Thymus (tissue), 11 donors: ENCODE results near the gene SYT12. TPM values are rescaled to one million over a fixed set of nuclear protein-coding genes. Genes with fewer than 3 reads are reported as not detected.

ENCODE experiments used
- DNase-seq, 9 donors: peaks; one replicate each; pipeline ENCODE4 v3.0.0-alpha.2; 2013; ENCODE audit warnings: low spot score in 9 of 9, low read depth in 6 of 9, missing footprints in 1 of 9
- H3K27ac ChIP-seq, 2 donors: one replicate each; pipeline ENCODE4 v1.5.1; 2013; ENCODE audit warnings: control low read depth in 1 of 2, low read depth in 1 of 2, low read length in 1 of 2, mild to moderate bottlenecking in 1 of 2, moderate library complexity in 1 of 2
- H3K27me3 ChIP-seq, 2 donors: one replicate each; pipeline ENCODE4 v1.5.1; 2013; ENCODE audit warnings: low read length in 1 of 2; ENCODE audit not compliant: control insufficient read depth in 2 of 2, insufficient read depth in 1 of 2
- H3K36me3 ChIP-seq, 2 donors: one replicate each; pipeline ENCODE4 v1.5.1; 2013; ENCODE audit warnings: low read length in 1 of 2, mild to moderate bottlenecking in 1 of 2, moderate library complexity in 1 of 2; ENCODE audit not compliant: control insufficient read depth in 2 of 2, insufficient read depth in 2 of 2
- H3K4me1 ChIP-seq, 2 donors: one replicate each; pipeline ENCODE4 v1.5.1; 2013; ENCODE audit warnings: low read length in 2 of 2; ENCODE audit not compliant: control insufficient read depth in 2 of 2, insufficient read depth in 2 of 2
- H3K4me3 ChIP-seq, 2 donors: one replicate each; pipeline ENCODE4 v1.5.1; 2013; ENCODE audit warnings: low read length in 2 of 2, control low read depth in 1 of 2, mild to moderate bottlenecking in 1 of 2
- H3K9me3 ChIP-seq, 2 donors: one replicate each; pipeline ENCODE4 v1.5.1; 2013; ENCODE audit warnings: low read length in 1 of 2, mild to moderate bottlenecking in 1 of 2; ENCODE audit not compliant: control insufficient read depth in 2 of 2, insufficient read depth in 1 of 2
- WGBS: extraction: QIAGEN DNeasy Blood & Tissue Kit; methylation state at CpG from one replicate; pipeline ENCODE4 v1.1.7; 2013; 5-methylcytosine and 5-hydroxymethylcytosine counted together
- polyA plus RNA-seq: library from polyadenylated mRNA; stranded (reverse); fragments of 200-250 nt; gene quantifications from one replicate; pipeline ENCODE4 v1.2.3, GENCODE V29; 2013
- total RNA-seq: library from RNA; stranded (reverse); fragments of 120-200 nt; gene quantifications from one replicate; pipeline ENCODE4 v1.2.4, GENCODE V29; 2013
- donor health status: healthy.

The SYT12 gene
- total and polyA plus RNA-seq, 2 donors, result 0.09 to 0.68 TPM

DNA sequence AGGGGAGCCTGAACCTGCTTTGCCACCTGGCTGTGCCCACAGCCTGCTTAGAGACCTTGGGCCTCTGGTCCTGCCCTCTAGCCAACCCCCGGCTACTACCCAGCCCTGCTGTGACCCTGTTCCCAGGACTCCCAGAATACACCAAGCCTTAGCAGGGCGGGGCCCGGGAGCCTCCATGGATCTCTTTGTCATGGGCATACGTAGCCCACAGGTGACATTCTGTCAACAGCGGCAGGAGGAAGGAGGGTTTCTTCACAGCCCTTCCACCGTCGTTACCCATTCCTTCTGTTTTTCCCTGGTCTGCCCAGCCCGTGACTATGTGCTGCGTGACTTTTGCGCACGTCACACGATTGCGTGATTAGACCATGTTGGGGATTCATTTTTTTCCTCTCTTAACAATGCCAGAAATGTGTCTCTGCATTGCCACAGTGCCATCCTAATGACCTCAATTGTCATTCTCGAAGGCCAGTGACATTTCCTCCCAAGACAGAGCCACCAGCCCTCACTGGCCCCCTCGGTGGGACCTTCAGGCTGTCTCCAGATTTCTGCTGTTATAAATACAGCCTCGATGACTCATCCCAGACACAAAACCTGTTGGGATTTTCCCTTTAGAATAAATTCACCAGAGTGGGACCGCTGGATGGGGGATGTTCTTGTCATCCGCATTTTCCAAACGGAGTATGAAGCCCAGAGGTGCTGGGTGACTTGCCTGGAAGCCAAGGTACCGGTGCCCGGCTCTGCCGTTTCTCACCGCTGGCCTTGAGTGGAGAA is 9.0 kb downstream of the SYT12 start:
- Histone ChIP-seq H3K9me3 (peaks cover 0 to under 1% of the 10 kb centered on the region in 2 donors), H3K4me1 (no peaks in the 10 kb centered on the region), H3K27me3 (peaks cover 23 to 74% of the 10 kb centered on the region in 2 donors), H3K27ac (no peak overlapping the region), H3K36me3 (no peaks in the 10 kb centered on the region), H3K4me3 (no peak overlapping the region)
- 83% methylated on average over 23 of the region's 23 CpGs for WGBS
- no peak for DNase-seq

DNA sequence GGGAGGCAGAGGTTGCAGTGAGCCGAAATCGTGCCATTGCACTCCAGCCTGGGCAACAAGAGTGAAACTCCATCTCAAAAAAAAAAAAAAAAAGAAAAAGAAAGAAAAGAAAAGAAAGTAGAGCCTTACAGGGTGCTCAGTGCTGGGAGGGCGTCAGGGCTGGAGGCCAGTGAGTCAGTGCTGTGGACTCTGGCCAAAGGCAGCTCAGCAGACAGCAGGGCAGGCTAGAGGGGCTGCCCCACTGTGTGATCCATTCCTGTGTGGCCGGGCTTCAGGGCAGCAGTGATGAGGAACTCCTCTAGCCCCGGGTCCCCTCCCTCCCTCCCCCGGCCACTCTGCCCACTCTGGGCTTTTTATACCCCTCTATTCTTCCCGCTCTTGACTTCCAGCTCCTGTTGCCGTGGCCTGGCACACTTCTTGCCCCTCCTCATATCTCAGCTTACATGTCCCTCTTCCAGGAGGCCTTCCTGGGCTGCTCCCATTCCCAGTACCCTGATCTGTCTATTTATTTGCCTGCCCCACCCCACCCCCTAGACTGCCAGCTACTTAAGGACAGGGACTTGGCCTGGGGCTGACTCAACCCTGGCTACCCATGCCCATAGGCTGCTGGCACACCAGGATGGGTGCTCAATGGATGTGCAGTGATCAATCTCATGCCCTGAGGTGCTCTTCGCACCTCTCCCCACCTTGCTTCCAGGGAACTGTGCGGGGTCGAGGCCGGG is 10.1 kb downstream of the SYT12 start:
- no peaks in the 10 kb centered on the region for H3K4me1 ChIP-seq
- no peaks in the 10 kb centered on the region for H3K9me3 ChIP-seq
- H3K4me3 ChIP-seq, result no peak overlapping the region
- WGBS, result 74% methylated on average over 12 of the region's 12 CpGs
- no peak overlapping the region for H3K27ac ChIP-seq
- no peak for DNase-seq
- H3K27me3 ChIP-seq, result peaks cover 18 to 64% of the 10 kb centered on the region in 2 donors
- no peaks in the 10 kb centered on the region for H3K36me3 ChIP-seq

DNA sequence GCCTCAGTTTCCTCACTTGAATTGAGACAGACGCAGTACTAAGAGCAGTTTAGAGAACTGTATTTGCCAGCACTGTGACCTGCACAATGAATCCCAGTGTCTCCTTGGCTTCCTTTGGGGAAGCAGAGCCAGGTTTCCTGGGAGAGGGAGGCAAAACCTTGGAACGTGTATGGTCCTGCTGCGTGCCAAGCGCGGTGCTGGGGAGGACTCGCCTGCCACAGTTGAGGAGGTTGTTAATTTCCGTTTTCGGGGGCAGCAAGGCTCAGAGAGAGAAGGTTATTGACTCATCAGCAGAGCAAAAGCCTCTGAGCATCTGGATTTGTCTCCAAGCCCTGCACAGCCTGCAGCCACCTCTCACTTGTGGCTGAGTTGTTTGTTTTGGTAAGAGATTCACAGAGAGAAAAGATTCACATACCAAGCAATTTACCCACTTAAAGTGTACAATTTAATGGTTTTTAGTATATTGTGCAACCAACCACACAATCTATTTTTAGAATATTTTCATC is 10.8 kb downstream of the SYT12 start:
- Histone ChIP-seq H3K36me3 (no peaks in the 10 kb centered on the region), H3K4me1 (no peaks in the 10 kb centered on the region), H3K9me3 (no peaks in the 10 kb centered on the region), H3K4me3 (no peak overlapping the region), H3K27me3 (peaks cover 13 to 57% of the 10 kb centered on the region in 2 donors), H3K27ac (no peak overlapping the region)
- no peak for DNase-seq
- 85% methylated on average over 8 of the region's 8 CpGs for WGBS

DNA sequence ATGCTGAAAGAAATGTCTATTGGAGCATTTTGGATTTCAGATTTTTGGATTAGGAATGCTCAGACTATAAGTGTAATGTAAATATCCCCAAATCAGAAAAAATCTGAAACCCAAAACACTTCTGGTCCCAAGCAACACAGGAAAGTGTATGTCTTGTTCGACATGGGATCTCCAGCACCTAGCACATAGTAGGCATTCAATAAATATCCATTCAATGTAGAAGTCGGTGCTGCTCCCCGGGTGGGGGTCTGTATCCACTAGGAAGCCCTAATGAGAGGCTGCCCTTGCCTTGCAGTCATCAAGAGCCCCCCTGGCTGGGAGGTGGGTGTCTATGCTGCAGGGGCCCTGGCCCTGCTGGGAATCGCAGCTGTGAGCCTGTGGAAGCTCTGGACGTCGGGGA is 11.4 kb downstream of the SYT12 start:
- DNase-seq, result no peak
- Histone ChIP-seq H3K4me3 (no peak overlapping the region), H3K27ac (no peak overlapping the region), H3K27me3 (peaks cover 10 to 50% of the 10 kb centered on the region in 2 donors), H3K4me1 (no peaks in the 10 kb centered on the region), H3K9me3 (no peaks in the 10 kb centered on the region), H3K36me3 (no peaks in the 10 kb centered on the region)
- WGBS, result 83% methylated on average over 6 of the region's 6 CpGs

DNA sequence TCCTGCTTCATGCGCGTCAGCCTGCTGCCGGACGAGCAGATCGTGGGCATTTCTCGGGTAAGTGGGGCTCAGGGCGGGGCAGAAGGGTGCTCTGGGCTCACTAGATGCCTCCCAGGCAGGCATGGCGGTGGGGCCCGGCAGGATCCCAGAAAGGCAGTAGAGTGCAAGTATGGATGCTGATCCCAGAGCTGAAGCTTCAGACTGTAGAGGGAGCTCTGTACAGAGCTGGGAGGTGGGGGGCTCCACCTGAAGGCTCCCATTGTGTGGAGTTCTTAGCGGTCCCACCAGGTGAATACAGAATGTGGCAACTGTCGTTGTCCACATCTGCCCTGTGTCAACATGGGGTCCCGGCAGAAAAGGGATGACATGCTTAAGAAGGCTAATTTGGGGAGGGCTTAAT is 17.2 kb downstream of the SYT12 start:
- H3K36me3 ChIP-seq, result no peaks in the 10 kb centered on the region
- no peaks in the 10 kb centered on the region for H3K9me3 ChIP-seq
- H3K27me3 ChIP-seq, result peaks cover 0 to 39% of the 10 kb centered on the region in 2 donors
- 89% methylated on average over 12 of the region's 12 CpGs for WGBS
- H3K4me3 ChIP-seq, result no peak overlapping the region
- H3K27ac ChIP-seq, result no peak overlapping the region
- no peak for DNase-seq
- no peaks in the 10 kb centered on the region for H3K4me1 ChIP-seq

DNA sequence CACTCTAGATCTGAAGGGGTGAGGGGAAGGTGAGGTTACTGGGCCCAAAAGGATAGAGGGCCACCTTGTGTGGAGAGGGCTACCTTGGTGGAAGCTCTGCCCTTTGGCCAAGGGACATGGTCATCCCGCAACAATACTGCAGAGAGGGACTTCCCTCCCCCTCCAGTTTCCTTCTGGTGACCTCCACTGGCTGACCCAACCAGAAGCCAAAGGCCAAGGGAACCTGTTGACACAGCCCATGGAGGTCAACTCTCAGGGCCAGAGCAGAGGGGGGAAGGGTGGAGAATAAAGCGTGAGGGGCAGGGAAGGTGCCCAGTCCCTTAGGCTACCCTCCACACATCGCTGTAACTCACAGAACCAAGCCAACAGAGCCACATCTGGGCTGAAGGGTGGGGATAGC is 18.7 kb downstream of the SYT12 start:
- H3K36me3 ChIP-seq, result no peaks in the 10 kb centered on the region
- no peak for DNase-seq
- H3K27me3 ChIP-seq, result peaks cover 0 to 46% of the 10 kb centered on the region in 2 donors
- WGBS, result 92% methylated on average over 3 of the region's 3 CpGs
- H3K4me3 ChIP-seq, result no peak overlapping the region
- no peaks in the 10 kb centered on the region for H3K4me1 ChIP-seq
- no peaks in the 10 kb centered on the region for H3K9me3 ChIP-seq
- no peak overlapping the region for H3K27ac ChIP-seq

DNA sequence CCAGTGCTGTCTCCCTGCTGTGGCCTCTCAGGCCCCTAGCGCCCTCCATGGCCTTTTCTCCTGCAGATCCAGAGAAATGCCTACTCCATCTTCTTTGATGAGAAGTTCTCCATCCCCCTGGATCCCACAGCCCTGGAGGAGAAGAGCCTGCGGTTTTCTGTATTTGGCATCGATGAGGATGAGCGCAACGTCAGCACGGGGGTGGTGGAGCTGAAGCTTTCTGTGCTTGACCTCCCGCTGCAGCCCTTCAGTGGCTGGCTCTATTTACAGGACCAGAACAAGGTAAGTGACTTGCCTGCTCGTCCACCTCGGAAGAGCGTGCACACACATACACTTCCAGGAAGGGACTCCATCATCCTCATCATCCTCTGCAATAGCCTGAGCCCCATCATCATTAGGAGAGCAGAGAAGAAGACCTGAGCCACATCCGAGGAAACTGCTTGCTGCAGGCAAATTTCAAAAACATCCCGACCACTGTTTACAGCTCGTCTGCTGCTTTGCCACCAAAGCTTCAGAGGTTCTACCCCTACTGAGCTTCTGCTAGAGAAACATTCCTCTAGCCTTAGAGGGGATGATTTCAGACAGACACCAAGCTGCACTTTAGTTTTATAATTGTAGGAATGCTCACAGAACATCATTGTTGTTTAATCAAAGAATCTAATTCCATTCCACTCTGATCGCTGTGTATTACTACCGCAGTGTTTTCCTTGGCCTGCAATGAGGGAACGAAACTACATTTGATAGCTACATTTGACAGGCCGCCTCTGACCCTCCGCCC is 20.8 kb downstream of the SYT12 start:
- Histone ChIP-seq H3K9me3 (no peaks in the 10 kb centered on the region), H3K27me3 (peaks cover 0 to 48% of the 10 kb centered on the region in 2 donors)
- WGBS, result 93% methylated on average over 18 of the region's 18 CpGs

DNA sequence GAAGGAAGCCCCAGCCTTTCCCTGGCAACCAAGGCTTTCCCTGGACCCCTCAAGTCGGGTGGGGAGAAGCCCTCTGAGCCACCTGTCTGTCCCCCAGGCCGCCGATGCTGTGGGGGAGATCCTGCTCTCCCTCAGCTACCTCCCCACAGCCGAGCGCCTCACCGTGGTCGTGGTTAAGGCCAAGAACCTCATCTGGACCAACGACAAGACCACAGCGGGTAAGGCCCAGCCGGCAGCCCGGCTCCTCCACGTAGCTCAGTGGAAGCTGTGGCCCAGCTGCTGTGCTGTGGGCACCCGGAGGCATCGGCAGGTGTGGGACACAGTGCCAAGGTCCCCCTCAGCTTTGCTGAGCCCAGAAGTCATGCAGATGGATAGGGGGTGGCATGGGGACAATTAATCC is 21.6 kb downstream of the SYT12 start:
- no peak overlapping the region for H3K4me3 ChIP-seq
- H3K4me1 ChIP-seq, result no peaks in the 10 kb centered on the region
- 25% methylated on average over 14 of the region's 14 CpGs for WGBS
- H3K36me3 ChIP-seq, result no peaks in the 10 kb centered on the region
- H3K9me3 ChIP-seq, result no peaks in the 10 kb centered on the region
- peaks cover 0 to 49% of the 10 kb centered on the region in 2 donors for H3K27me3 ChIP-seq
- no peak for DNase-seq
- H3K27ac ChIP-seq, result no peak overlapping the region

More for the DNA sequence above, 20.8 kb downstream of the SYT12 start:
- no peak overlapping the region for H3K4me3 ChIP-seq
- no peak overlapping the region for H3K27ac ChIP-seq
- H3K4me1 ChIP-seq, result no peaks in the 10 kb centered on the region
- DNase-seq, result no peak
- H3K36me3 ChIP-seq, result no peaks in the 10 kb centered on the region
